Measurements from ENCODE around the gene SPEM3.

DNA sequence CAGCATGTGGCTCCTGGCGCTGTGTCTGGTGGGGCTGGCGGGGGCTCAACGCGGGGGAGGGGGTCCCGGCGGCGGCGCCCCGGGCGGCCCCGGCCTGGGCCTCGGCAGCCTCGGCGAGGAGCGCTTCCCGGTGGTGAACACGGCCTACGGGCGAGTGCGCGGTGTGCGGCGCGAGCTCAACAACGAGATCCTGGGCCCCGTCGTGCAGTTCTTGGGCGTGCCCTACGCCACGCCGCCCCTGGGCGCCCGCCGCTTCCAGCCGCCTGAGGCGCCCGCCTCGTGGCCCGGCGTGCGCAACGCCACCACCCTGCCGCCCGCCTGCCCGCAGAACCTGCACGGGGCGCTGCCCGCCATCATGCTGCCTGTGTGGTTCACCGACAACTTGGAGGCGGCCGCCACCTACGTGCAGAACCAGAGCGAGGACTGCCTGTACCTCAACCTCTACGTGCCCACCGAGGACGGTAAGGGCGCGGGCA lies 20.4 kb upstream of the SPEM3 start:
- TF ChIP-seq CTCF (IDR thresholded peaks at IDR 0.05; ENCODE audit: borderline replicate concordance, extremely low read depth, low read length, poor library complexity, severe bottlenecking) (no peak), EZH2 (IDR thresholded peaks at IDR 0.05; ENCODE audit: borderline replicate concordance, low read depth, low read length, severe bottlenecking) (no peak)

All from DND-41 (cell line).